ENCODE results near the gene SGK1.

Gene SGK1

GRCh38 chr6:134254118-134254517 lies 63.8 kb downstream of the SGK1 start:
- Histone ChIP-seq H3K4me3 (ENCODE audit: severe bottlenecking) (no peak overlapping the region), H3K9me3 (ENCODE audit: severe bottlenecking) (no peaks in the 10 kb centered on the region), H3K27ac (ENCODE audit: poor library complexity, severe bottlenecking) (no peak overlapping the region), H3K36me3 (ENCODE audit: low read depth) (no peaks in the 10 kb centered on the region), H3K4me1 (ENCODE audit: insufficient read depth, poor library complexity, severe bottlenecking) (no peaks in the 10 kb centered on the region), H3K27me3 (ENCODE audit: insufficient read depth, poor library complexity, severe bottlenecking) (no peaks in the 10 kb centered on the region)
- TF ChIP-seq CTCF (IDR thresholded peaks at IDR 0.05; ENCODE audit: poor library complexity, severe bottlenecking): no peak
- no peak for DNase-seq (ENCODE audit: low spot score)
- no peak for ATAC-seq (ENCODE audit: low read depth)

- H3K9me3 ChIP-seq (ENCODE audit: severe bottlenecking): no peaks in the 10 kb centered on the region
- no peak overlapping the region for H3K27ac ChIP-seq (ENCODE audit: poor library complexity, severe bottlenecking)
- no peak for ATAC-seq (ENCODE audit: low read depth)
- H3K4me1 ChIP-seq (ENCODE audit: insufficient read depth, poor library complexity, severe bottlenecking): no peaks in the 10 kb centered on the region
- no peaks in the 10 kb centered on the region for H3K36me3 ChIP-seq (ENCODE audit: low read depth)
- no peak for TF ChIP-seq CTCF (IDR thresholded peaks at IDR 0.05; ENCODE audit: poor library complexity, severe bottlenecking)
- no peak overlapping the region for H3K4me3 ChIP-seq (ENCODE audit: severe bottlenecking)
- DNase-seq (ENCODE audit: low spot score): no peak
- H3K27me3 ChIP-seq (ENCODE audit: insufficient read depth, poor library complexity, severe bottlenecking): no peaks in the 10 kb centered on the region
These were observed 64.2 kb downstream of the SGK1 start for GRCh38 chr6:134253681-134254080.

- H3K27ac ChIP-seq (ENCODE audit: poor library complexity, severe bottlenecking): no peak overlapping the region
- no peak for TF ChIP-seq CTCF (IDR thresholded peaks at IDR 0.05; ENCODE audit: poor library complexity, severe bottlenecking)
- no peaks in the 10 kb centered on the region for H3K36me3 ChIP-seq (ENCODE audit: low read depth)
- ATAC-seq (ENCODE audit: low read depth) (no peak), DNase-seq (ENCODE audit: low spot score) (no peak)
- H3K9me3 ChIP-seq (ENCODE audit: severe bottlenecking): no peaks in the 10 kb centered on the region
- no peak overlapping the region for H3K4me3 ChIP-seq (ENCODE audit: severe bottlenecking)
- H3K4me1 ChIP-seq (ENCODE audit: insufficient read depth, poor library complexity, severe bottlenecking): peaks cover 8% of the 10 kb centered on the region
- H3K27me3 ChIP-seq (ENCODE audit: insufficient read depth, poor library complexity, severe bottlenecking): no peaks in the 10 kb centered on the region
These were observed 66.6 kb downstream of the SGK1 start for GRCh38 chr6:134251320-134251719.

GRCh38 chr6:134250776-134251175 lies 67.1 kb downstream of the SGK1 start:
- Histone ChIP-seq H3K4me3 (ENCODE audit: severe bottlenecking) (no peak overlapping the region), H3K36me3 (ENCODE audit: low read depth) (no peaks in the 10 kb centered on the region), H3K27me3 (ENCODE audit: insufficient read depth, poor library complexity, severe bottlenecking) (no peaks in the 10 kb centered on the region), H3K27ac (ENCODE audit: poor library complexity, severe bottlenecking) (no peak overlapping the region), H3K4me1 (ENCODE audit: insufficient read depth, poor library complexity, severe bottlenecking) (peaks cover 11% of the 10 kb centered on the region), H3K9me3 (ENCODE audit: severe bottlenecking) (no peaks in the 10 kb centered on the region)
- no peak for TF ChIP-seq CTCF (IDR thresholded peaks at IDR 0.05; ENCODE audit: poor library complexity, severe bottlenecking)
- ATAC-seq (ENCODE audit: low read depth) (no peak), DNase-seq (ENCODE audit: low spot score) (no peak)

- Histone ChIP-seq H3K27me3 (ENCODE audit: insufficient read depth, poor library complexity, severe bottlenecking) (no peaks in the 10 kb centered on the region), H3K4me3 (ENCODE audit: severe bottlenecking) (no peak overlapping the region), H3K9me3 (ENCODE audit: severe bottlenecking) (no peaks in the 10 kb centered on the region), H3K36me3 (ENCODE audit: low read depth) (no peaks in the 10 kb centered on the region), H3K4me1 (ENCODE audit: insufficient read depth, poor library complexity, severe bottlenecking) (peaks cover 19% of the 10 kb centered on the region), H3K27ac (ENCODE audit: poor library complexity, severe bottlenecking) (no peak overlapping the region)
- ATAC-seq (ENCODE audit: low read depth): no peak
- no peak for DNase-seq (ENCODE audit: low spot score)
- TF ChIP-seq CTCF (IDR thresholded peaks at IDR 0.05; ENCODE audit: poor library complexity, severe bottlenecking): no peak
These were observed 67.9 kb downstream of the SGK1 start for GRCh38 chr6:134249759-134250602.

All from RWPE2 (cell line).